GM23338 (cell line): ENCODE results near the gene NINJ1. TPM values are rescaled to one million over a fixed set of nuclear protein-coding genes. Genes with fewer than 3 reads are reported as not detected.

ENCODE experiments used
- ATAC-seq: fragments of 200-7000 bp; cut with Tn5 transposase; 3 replicates; pipeline ENCODE4 v1.9.1; 2020
- DNase-seq: peaks from one replicate; pipeline ENCODE4 v3.0.0-alpha.2; 2015; ENCODE audit warnings: low spot score
- H2AFZ ChIP-seq: fragments of 200-600 bp; sonication (generic); 2 replicates; pipeline ENCODE4 v1.8.0; 2016; ENCODE audit warnings: antibody characterized with exemption, mild to moderate bottlenecking, moderate library complexity
- H3F3A ChIP-seq: fragments of 200-600 bp; sonication (generic); replicated peaks from 2 replicates; pipeline ENCODE4 v1.8.0; 2017; ENCODE audit warnings: antibody characterized with exemption, mixed run types, low read depth
- H3K27ac ChIP-seq: fragments of 200-600 bp; sonication (generic); 2 replicates; pipeline ENCODE4 v1.6.1; 2016; ENCODE audit warnings: low read depth
- H3K27me3 ChIP-seq: fragments of 200-600 bp; sonication (generic); 2 replicates; pipeline ENCODE4 v1.8.0; 2016; ENCODE audit warnings: mild to moderate bottlenecking, mixed run types, moderate library complexity; ENCODE audit not compliant: insufficient read depth
- H3K36me3 ChIP-seq: fragments of 200-600 bp; sonication (generic); 2 replicates; pipeline ENCODE4 v1.8.0; 2016; ENCODE audit warnings: mild to moderate bottlenecking; ENCODE audit not compliant: insufficient read depth
- H3K4me1 ChIP-seq: fragments of 200-600 bp; sonication (generic); 2 replicates; pipeline ENCODE4 v1.8.0; 2016; ENCODE audit warnings: mild to moderate bottlenecking, moderate library complexity; ENCODE audit not compliant: insufficient read depth
- H3K4me2 ChIP-seq: fragments of 200-600 bp; sonication (generic); 2 replicates; pipeline ENCODE4 v1.7.1; 2017; ENCODE audit warnings: mixed run types
- H3K4me3 ChIP-seq: fragments of 200-600 bp; sonication (generic); 2 replicates; pipeline ENCODE4 v1.6.1; 2016; ENCODE audit warnings: mixed run types
- H3K79me2 ChIP-seq: fragments of 200-600 bp; sonication (generic); replicated peaks from 2 replicates; pipeline ENCODE4 v1.8.0; 2017; ENCODE audit warnings: mild to moderate bottlenecking; ENCODE audit not compliant: insufficient read depth
- H3K9me2 ChIP-seq: fragments of 200-600 bp; sonication (generic); 2 replicates; pipeline ENCODE4 v1.8.0; 2017; ENCODE audit not compliant: insufficient read depth
- H4K20me1 ChIP-seq: fragments of 200-600 bp; sonication (generic); replicated peaks from 2 replicates; pipeline ENCODE4 v1.8.0; 2017; ENCODE audit warnings: mild to moderate bottlenecking; ENCODE audit not compliant: insufficient read depth
- H3K27ac Mint-ChIP-seq: 2 replicates; pipeline ENCODE4 v1.8.0; 2020; ENCODE audit warnings: inconsistent platforms, mild to moderate bottlenecking, moderate library complexity, mixed read lengths
- H3K27me3 Mint-ChIP-seq: 3 replicates; pipeline ENCODE4 v1.8.0; 2022; ENCODE audit warnings: low read depth, mild to moderate bottlenecking, moderate library complexity, mixed read lengths, inconsistent platforms; ENCODE audit not compliant: insufficient read depth, poor library complexity
- H3K36me3 Mint-ChIP-seq: 3 replicates; pipeline ENCODE4 v1.8.0; 2021; ENCODE audit warnings: low read depth, mild to moderate bottlenecking, inconsistent platforms, moderate library complexity, mixed read lengths
- H3K4me1 Mint-ChIP-seq: 3 replicates; pipeline ENCODE4 v1.8.0; 2020; ENCODE audit warnings: mild to moderate bottlenecking, inconsistent platforms, mixed read lengths
- H3K4me3 Mint-ChIP-seq: 3 replicates; pipeline ENCODE4 v1.8.0; 2021; ENCODE audit warnings: moderate library complexity, mild to moderate bottlenecking, inconsistent platforms, mixed read lengths
- H3K9me3 Mint-ChIP-seq: 3 replicates; pipeline ENCODE4 v1.8.0; 2020; ENCODE audit warnings: moderate library complexity, mild to moderate bottlenecking, inconsistent platforms, mixed read lengths
- EZH2 ChIP-seq: fragments of 200-600 bp; sonication (generic); IDR thresholded peaks from one replicate; pipeline ENCODE4 v1.8.0; 2017; ENCODE audit warnings: antibody characterized with exemption, mild to moderate bottlenecking, low read depth; ENCODE audit not compliant: unreplicated experiment
- EZH2phosphoT487 ChIP-seq: fragments of 200-600 bp; sonication (generic); IDR thresholded peaks from one replicate; pipeline ENCODE4 v1.8.1; 2018; ENCODE audit warnings: antibody characterized with exemption; ENCODE audit not compliant: unreplicated experiment
- JUNB ChIP-seq: IDR thresholded peaks from one replicate; pipeline ENCODE4 v1.6.1; 2016; ENCODE audit warnings: antibody characterized with exemption; ENCODE audit not compliant: unreplicated experiment
- NANOG ChIP-seq: IDR thresholded peaks from 2 replicates; pipeline ENCODE4 v1.6.1; 2016; ENCODE audit warnings: antibody characterized with exemption, borderline replicate concordance
- POLR2AphosphoS5 ChIP-seq: IDR thresholded peaks from 2 replicates; pipeline ENCODE4 v1.6.1; 2016; ENCODE audit warnings: antibody characterized with exemption, low read depth
- ZNF114 ChIP-seq: fragments of 250-450 bp; sonication (Bioruptor Pico); IDR thresholded peaks from 2 replicates; pipeline ENCODE4 v1.5.0; 2020; ENCODE audit warnings: mild to moderate bottlenecking, moderate library complexity
- ZNF331 ChIP-seq: fragments of 250-450 bp; sonication (Bioruptor Pico); IDR thresholded peaks from 2 replicates; pipeline ENCODE4 v1.5.0; 2020; ENCODE audit warnings: low read depth, mild to moderate bottlenecking, moderate library complexity
- polyA plus RNA-seq: library from polyadenylated mRNA; unstranded; fragments of >200 nt; fragmentation: Nextera tagmentation; extraction: Ambion mirVana; gene quantifications from 2 replicates; pipeline ENCODE4 v1.2.1, GENCODE V29; 2016
- total RNA-seq: library from RNA; depleted of rRNA; stranded (reverse); fragments of >200 nt; shearing (Covaris generic); gene quantifications from 2 replicates; pipeline ENCODE4 v1.2.3, GENCODE V29; 2014
- TF ChIP-seq, protein P1 (sequence below): fragments of 250-450 bp; sonication (Bioruptor Pico); IDR thresholded peaks from 2 replicates; pipeline ENCODE4 v1.5.0; 2020; ENCODE audit warnings: mild to moderate bottlenecking, moderate library complexity
- TF ChIP-seq, protein P2 (sequence below), 2 experiments: fragments of 200-600 bp in 1 of 2; sonication (generic) in 1 of 2; conservative IDR thresholded peaks; 2 replicates each; pipeline versions ENCODE4 v1.5.1 to v1.6.1; 2016 to 2017; ENCODE audit warnings: antibody characterized with exemption in 2 of 2, low read depth in 2 of 2, mild to moderate bottlenecking in 2 of 2, moderate library complexity in 1 of 2

NINJ1 gene
- total and polyA plus RNA-seq, 2 experiments from 2014 or later = 36.3 to 39.7 TPM

DNA sequence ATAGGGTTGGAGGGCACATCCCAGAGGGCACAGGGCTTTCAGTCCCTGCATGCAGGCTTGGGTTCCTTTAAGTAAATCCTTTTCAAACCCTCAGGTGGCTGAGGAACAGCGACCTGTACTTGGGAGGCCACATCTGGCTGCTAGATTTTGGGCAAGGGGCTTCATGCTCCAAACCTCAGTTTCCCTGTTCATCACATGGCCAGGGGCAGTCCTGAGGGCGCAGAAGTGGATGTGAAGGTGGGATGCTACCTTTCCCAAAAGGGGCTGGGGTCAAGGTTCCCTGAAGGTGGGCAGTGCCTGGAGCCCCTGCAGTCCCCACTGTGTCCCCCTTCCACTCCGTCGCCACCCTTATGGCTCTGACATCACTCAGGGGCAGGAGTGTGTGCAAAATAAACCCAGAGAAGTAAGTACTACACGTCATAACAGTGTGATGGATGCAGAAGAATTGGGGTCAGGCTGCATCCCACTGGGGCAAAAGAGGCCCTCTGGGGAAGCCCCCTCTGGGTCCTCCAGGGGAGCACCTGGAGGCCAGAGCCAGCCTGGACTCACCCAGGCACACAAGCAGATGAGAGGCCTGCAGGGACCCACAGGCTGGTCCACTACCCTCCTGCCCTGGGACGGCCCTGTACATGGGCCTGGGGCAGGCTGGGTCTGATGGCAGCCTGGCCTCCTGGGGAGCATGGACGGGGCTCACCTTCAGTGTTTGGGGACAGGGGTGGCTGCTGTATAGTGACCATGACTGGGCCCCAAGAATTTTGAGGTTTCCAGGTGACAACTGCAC is 40.0 kb downstream of the NINJ1 start:
- Mint-ChIP-seq H3K27ac (no peak overlapping the region; the same call in none of the 2 replicates), H3K9me3 (no peaks in the 10 kb centered on the region; the same call in 2 of the 3 replicates), H3K4me1 (peaks cover 13% of the 10 kb centered on the region), H3K4me3 (peak overlapping the region; percentile 67), H3K27me3 (peaks cover 7% of the 10 kb centered on the region), H3K36me3 (no peaks in the 10 kb centered on the region)
- Histone ChIP-seq H3K4me1 (0 out of 2 replicates have a peak, but pooled peaks cover 3% of the 10 kb centered on the region), H2AFZ (0 out of 2 replicates have a peak overlapping the region, but pooled peaks have one; percentile 83), H3K36me3 (no peaks in the 10 kb centered on the region; the same call in 1 of the 2 replicates), H3K27ac (no peak overlapping the region), H4K20me1 (no peaks in the 10 kb centered on the region), H3F3A (0 out of 2 replicates have a peak, but pooled peaks cover 8% of the 10 kb centered on the region), H3K4me2 (no peak overlapping the region), H3K27me3 (peaks cover 8% of the 10 kb centered on the region; the same call in 1 of the 2 replicates), H3K4me3 (no peak overlapping the region), H3K79me2 (peaks cover 2% of the 10 kb centered on the region; the same call in 1 of the 2 replicates), H3K9me2 (no peaks in the 10 kb centered on the region)
- ATAC-seq = no peak
- no peak for TF ChIP-seq NANOG
- TF ChIP-seq EZH2phosphoT487 = no peak
- TF ChIP-seq, protein P1, sequence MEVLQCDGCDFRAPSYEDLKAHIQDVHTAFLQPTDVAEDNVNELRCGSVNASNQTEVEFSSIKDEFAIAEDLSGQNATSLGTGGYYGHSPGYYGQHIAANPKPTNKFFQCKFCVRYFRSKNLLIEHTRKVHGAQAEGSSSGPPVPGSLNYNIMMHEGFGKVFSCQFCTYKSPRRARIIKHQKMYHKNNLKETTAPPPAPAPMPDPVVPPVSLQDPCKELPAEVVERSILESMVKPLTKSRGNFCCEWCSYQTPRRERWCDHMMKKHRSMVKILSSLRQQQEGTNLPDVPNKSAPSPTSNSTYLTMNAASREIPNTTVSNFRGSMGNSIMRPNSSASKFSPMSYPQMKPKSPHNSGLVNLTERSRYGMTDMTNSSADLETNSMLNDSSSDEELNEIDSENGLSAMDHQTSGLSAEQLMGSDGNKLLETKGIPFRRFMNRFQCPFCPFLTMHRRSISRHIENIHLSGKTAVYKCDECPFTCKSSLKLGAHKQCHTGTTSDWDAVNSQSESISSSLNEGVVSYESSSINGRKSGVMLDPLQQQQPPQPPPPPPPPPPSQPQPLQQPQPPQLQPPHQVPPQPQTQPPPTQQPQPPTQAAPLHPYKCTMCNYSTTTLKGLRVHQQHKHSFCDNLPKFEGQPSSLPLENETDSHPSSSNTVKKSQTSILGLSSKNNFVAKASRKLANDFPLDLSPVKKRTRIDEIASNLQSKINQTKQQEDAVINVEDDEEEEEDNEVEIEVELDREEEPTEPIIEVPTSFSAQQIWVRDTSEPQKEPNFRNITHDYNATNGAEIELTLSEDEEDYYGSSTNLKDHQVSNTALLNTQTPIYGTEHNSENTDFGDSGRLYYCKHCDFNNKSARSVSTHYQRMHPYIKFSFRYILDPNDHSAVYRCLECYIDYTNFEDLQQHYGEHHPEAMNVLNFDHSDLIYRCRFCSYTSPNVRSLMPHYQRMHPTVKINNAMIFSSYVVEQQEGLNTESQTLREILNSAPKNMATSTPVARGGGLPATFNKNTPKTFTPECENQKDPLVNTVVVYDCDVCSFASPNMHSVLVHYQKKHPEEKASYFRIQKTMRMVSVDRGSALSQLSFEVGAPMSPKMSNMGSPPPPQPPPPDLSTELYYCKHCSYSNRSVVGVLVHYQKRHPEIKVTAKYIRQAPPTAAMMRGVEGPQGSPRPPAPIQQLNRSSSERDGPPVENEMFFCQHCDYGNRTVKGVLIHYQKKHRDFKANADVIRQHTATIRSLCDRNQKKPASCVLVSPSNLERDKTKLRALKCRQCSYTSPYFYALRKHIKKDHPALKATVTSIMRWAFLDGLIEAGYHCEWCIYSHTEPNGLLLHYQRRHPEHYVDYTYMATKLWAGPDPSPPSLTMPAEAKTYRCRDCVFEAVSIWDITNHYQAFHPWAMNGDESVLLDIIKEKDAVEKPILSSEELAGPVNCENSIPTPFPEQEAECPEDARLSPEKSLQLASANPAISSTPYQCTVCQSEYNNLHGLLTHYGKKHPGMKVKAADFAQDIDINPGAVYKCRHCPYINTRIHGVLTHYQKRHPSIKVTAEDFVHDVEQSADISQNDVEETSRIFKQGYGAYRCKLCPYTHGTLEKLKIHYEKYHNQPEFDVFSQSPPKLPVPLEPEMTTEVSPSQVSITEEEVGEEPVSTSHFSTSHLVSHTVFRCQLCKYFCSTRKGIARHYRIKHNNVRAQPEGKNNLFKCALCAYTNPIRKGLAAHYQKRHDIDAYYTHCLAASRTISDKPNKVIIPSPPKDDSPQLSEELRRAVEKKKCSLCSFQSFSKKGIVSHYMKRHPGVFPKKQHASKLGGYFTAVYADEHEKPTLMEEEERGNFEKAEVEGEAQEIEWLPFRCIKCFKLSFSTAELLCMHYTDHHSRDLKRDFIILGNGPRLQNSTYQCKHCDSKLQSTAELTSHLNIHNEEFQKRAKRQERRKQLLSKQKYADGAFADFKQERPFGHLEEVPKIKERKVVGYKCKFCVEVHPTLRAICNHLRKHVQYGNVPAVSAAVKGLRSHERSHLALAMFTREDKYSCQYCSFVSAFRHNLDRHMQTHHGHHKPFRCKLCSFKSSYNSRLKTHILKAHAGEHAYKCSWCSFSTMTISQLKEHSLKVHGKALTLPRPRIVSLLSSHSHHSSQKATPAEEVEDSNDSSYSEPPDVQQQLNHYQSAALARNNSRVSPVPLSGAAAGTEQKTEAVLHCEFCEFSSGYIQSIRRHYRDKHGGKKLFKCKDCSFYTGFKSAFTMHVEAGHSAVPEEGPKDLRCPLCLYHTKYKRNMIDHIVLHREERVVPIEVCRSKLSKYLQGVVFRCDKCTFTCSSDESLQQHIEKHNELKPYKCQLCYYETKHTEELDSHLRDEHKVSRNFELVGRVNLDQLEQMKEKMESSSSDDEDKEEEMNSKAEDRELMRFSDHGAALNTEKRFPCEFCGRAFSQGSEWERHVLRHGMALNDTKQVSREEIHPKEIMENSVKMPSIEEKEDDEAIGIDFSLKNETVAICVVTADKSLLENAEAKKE (CRISPR knock-in tag) = no peak
- TF ChIP-seq ZNF331 = no peak
- no peak for TF ChIP-seq POLR2AphosphoS5
- no peak for TF ChIP-seq ZNF114 (CRISPR knock-in tag)
- TF ChIP-seq JUNB = no peak
- TF ChIP-seq, protein P2, sequence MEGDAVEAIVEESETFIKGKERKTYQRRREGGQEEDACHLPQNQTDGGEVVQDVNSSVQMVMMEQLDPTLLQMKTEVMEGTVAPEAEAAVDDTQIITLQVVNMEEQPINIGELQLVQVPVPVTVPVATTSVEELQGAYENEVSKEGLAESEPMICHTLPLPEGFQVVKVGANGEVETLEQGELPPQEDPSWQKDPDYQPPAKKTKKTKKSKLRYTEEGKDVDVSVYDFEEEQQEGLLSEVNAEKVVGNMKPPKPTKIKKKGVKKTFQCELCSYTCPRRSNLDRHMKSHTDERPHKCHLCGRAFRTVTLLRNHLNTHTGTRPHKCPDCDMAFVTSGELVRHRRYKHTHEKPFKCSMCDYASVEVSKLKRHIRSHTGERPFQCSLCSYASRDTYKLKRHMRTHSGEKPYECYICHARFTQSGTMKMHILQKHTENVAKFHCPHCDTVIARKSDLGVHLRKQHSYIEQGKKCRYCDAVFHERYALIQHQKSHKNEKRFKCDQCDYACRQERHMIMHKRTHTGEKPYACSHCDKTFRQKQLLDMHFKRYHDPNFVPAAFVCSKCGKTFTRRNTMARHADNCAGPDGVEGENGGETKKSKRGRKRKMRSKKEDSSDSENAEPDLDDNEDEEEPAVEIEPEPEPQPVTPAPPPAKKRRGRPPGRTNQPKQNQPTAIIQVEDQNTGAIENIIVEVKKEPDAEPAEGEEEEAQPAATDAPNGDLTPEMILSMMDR (conservative IDR thresholded peaks at IDR 0.05; ENCODE audit: low read depth in 2 of 2) = no peak
- no peak for TF ChIP-seq EZH2
- DNase-seq = no peak
